ENCODE results near the gene SIGLEC7. TPM values are rescaled to one million over a fixed set of nuclear protein-coding genes. Genes with fewer than 3 reads are reported as not detected.

The SIGLEC7 gene
- total RNA-seq, 2 donors from 2014 or later, result not detected

GRCh38 chr19:51146751-51147150 is 4.7 kb downstream of the SIGLEC7 start:
- TF ChIP-seq POLR2A (IDR thresholded peaks at IDR 0.05) (no peak), CTCF (IDR thresholded peaks at IDR 0.05) (no peak)
- WGBS, 2 donors, result 84 to 88% methylated on average over 7 of the region's 7 CpGs
- no peaks in the 10 kb centered on the region for H3K9me3 ChIP-seq
- no peak overlapping the region for H3K27ac ChIP-seq
- H3K36me3 ChIP-seq (replicated peaks in 1 of 2; ENCODE audit: insufficient read depth in 1 of 2, low read depth in 2 of 2), result no peaks in the 10 kb centered on the region
- no peaks in the 10 kb centered on the region for H3K27me3 ChIP-seq
- intact Hi-C loops (cut with DNase I), result no loop called here
- no peaks in the 10 kb centered on the region for H3K4me1 ChIP-seq
- ATAC-seq (no peak), DNase-seq (no peak)
- no peak overlapping the region for H3K4me3 ChIP-seq

GRCh38 chr19:51147663-51148062 is 5.6 kb downstream of the SIGLEC7 start:
- no peak for DNase-seq
- TF ChIP-seq POLR2A (IDR thresholded peaks at IDR 0.05), result no peak
- TF ChIP-seq CTCF (IDR thresholded peaks at IDR 0.05), result no peak
- Histone ChIP-seq H3K27me3 (no peaks in the 10 kb centered on the region), H3K36me3 (replicated peaks in 1 of 2; ENCODE audit: insufficient read depth in 1 of 2, low read depth in 2 of 2) (no peaks in the 10 kb centered on the region), H3K27ac (no peak overlapping the region), H3K9me3 (no peaks in the 10 kb centered on the region), H3K4me1 (no peaks in the 10 kb centered on the region), H3K4me3 (no peak overlapping the region)
- 45 to 60% methylated on average over 1 of the region's 1 CpG for WGBS, 2 donors
- no peak for ATAC-seq
- intact Hi-C loops (cut with DNase I), result no loop called here

- 46 to 67% methylated on average over 3 of the region's 3 CpGs for WGBS, 2 donors
- no peaks in the 10 kb centered on the region for H3K9me3 ChIP-seq
- H3K4me3 ChIP-seq, result no peak overlapping the region
- no peaks in the 10 kb centered on the region for H3K27me3 ChIP-seq
- intact Hi-C loops (cut with DNase I), result no loop called here
- DNase-seq (no peak), ATAC-seq (no peak)
- H3K27ac ChIP-seq, result no peak overlapping the region
- H3K4me1 ChIP-seq, result no peaks in the 10 kb centered on the region
- no peak for TF ChIP-seq POLR2A (IDR thresholded peaks at IDR 0.05)
- no peak for TF ChIP-seq CTCF (IDR thresholded peaks at IDR 0.05)
- H3K36me3 ChIP-seq (replicated peaks in 1 of 2; ENCODE audit: insufficient read depth in 1 of 2, low read depth in 2 of 2), result no peaks in the 10 kb centered on the region
These were observed 6.5 kb downstream of the SIGLEC7 start for GRCh38 chr19:51148580-51148979.

GRCh38 chr19:51150627-51151026 is 8.5 kb downstream of the SIGLEC7 start:
- intact Hi-C loops (cut with DNase I), result no loop called here
- no peaks in the 10 kb centered on the region for H3K36me3 ChIP-seq (replicated peaks in 1 of 2; ENCODE audit: insufficient read depth in 1 of 2, low read depth in 2 of 2)
- 48 to 53% methylated on average over 3 of the region's 3 CpGs for WGBS, 2 donors
- DNase-seq, result no peak
- no peak for ATAC-seq
- H3K27ac ChIP-seq, result no peak overlapping the region
- H3K9me3 ChIP-seq, result no peaks in the 10 kb centered on the region
- H3K4me3 ChIP-seq, result no peak overlapping the region
- no peaks in the 10 kb centered on the region for H3K4me1 ChIP-seq
- no peaks in the 10 kb centered on the region for H3K27me3 ChIP-seq
- TF ChIP-seq CTCF (IDR thresholded peaks at IDR 0.05), result no peak
- TF ChIP-seq POLR2A (IDR thresholded peaks at IDR 0.05), result no peak

GRCh38 chr19:51156710-51157109 is 14.6 kb downstream of the SIGLEC7 start:
- Histone ChIP-seq H3K27ac (no peak overlapping the region), H3K4me1 (no peaks in the 10 kb centered on the region), H3K27me3 (peaks cover 0 to 6% of the 10 kb centered on the region in 2 donors), H3K36me3 (replicated peaks in 1 of 2; ENCODE audit: insufficient read depth in 1 of 2, low read depth in 2 of 2) (no peaks in the 10 kb centered on the region), H3K4me3 (no peak overlapping the region), H3K9me3 (no peaks in the 10 kb centered on the region)
- no peak for DNase-seq
- ATAC-seq, result no peak
- intact Hi-C loops (cut with DNase I), result no loop called here
- no peak for TF ChIP-seq POLR2A (IDR thresholded peaks at IDR 0.05)
- TF ChIP-seq CTCF (IDR thresholded peaks at IDR 0.05), result no peak
- WGBS, 2 donors, result 13 to 22% methylated on average over 1 to 2 of the region's 2 CpGs
